IMR-90 (cell line): ENCODE measurements around the gene PKD1. TPM values are rescaled to one million over a fixed set of nuclear protein-coding genes. Genes with fewer than 3 reads are reported as not detected.

Experiments used
- ATAC-seq: fragments of 200-7000 bp; cut with Tn5 transposase; 2 replicates; pipeline ENCODE4 v1.9.1; 2020; ENCODE audit warnings: low read depth, mild to moderate bottlenecking, moderate library complexity
- BruUV-seq: library from RNA; stranded (reverse); fragments of 400-500 nt; replicated peaks from 2 replicates; lab custom pipeline; 2021; lab: Mats Ljungman, UMichigan
- CTCF ChIA-PET: fragments of 300-600 bp; formaldehyde crosslinking; extraction: SDS; loops from one replicate; lab custom pipeline; 2021; ENCODE audit warnings: antibody characterized with exemption; lab: Yijun Ruan, JAX
- POLR2A ChIA-PET: fragments of 300-600 bp; sonication (Branson Sonifier 250); formaldehyde crosslinking; loops from one replicate; lab custom pipeline; 2022; ENCODE audit warnings: antibody characterized with exemption; ENCODE audit not compliant: unreplicated experiment; lab: Charles Lee
- DNase-seq: peaks from one replicate; pipeline ENCODE4 v3.0.0; 2013
- H2AFZ ChIP-seq: replicated peaks from 2 replicates; pipeline ENCODE3; 2013; ENCODE audit warnings: low read length, mild to moderate bottlenecking; ENCODE audit not compliant: poor library complexity
- H2AK5ac ChIP-seq: 2 replicates; pipeline ENCODE4 v1.6.1; 2013; ENCODE audit warnings: low read depth, low read length, inconsistent platforms
- H2AK9ac ChIP-seq: replicated peaks from 2 replicates; pipeline ENCODE3; 2013; ENCODE audit warnings: mild to moderate bottlenecking, low read depth, low read length, moderate library complexity; ENCODE audit not compliant: poor library complexity
- H2BK120ac ChIP-seq: 2 replicates; pipeline ENCODE4 v1.6.1; 2013; ENCODE audit warnings: low read depth, low read length, inconsistent platforms
- H2BK15ac ChIP-seq: 3 replicates; pipeline ENCODE4 v1.6.1; 2013; ENCODE audit warnings: low read depth, low read length, inconsistent platforms
- H2BK20ac ChIP-seq: 2 replicates; pipeline ENCODE4 v1.6.1; 2013; ENCODE audit warnings: low read depth, mild to moderate bottlenecking, inconsistent platforms, low read length, moderate library complexity
- H2BK5ac ChIP-seq: 2 replicates; pipeline ENCODE4 v1.6.1; 2013; ENCODE audit warnings: mild to moderate bottlenecking, low read depth, low read length, inconsistent platforms; ENCODE audit not compliant: poor library complexity, severe bottlenecking
- H3K14ac ChIP-seq: replicated peaks from 2 replicates; pipeline ENCODE4 v1.6.1; 2013; ENCODE audit warnings: low read depth, low read length, inconsistent platforms
- H3K18ac ChIP-seq: 2 replicates; pipeline ENCODE4 v1.6.1; 2013; ENCODE audit warnings: low read depth, low read length, control low read depth
- H3K23ac ChIP-seq: 2 replicates; pipeline ENCODE4 v1.6.1; 2013; ENCODE audit warnings: low read depth, low read length, inconsistent platforms
- H3K27ac ChIP-seq: 2 replicates; pipeline ENCODE4 v1.5.1; 2013; ENCODE audit warnings: mild to moderate bottlenecking, control low read depth, low read length; ENCODE audit not compliant: insufficient read depth
- H3K27me3 ChIP-seq: 2 replicates; pipeline ENCODE4 v1.6.1; 2013; ENCODE audit warnings: low read length; ENCODE audit not compliant: control insufficient read depth, insufficient read depth
- H3K36me3 ChIP-seq: 2 replicates; pipeline ENCODE4 v1.6.1; 2013; ENCODE audit warnings: low read length, mixed read lengths; ENCODE audit not compliant: control insufficient read depth, insufficient read depth
- H3K4ac ChIP-seq: 2 replicates; pipeline ENCODE4 v1.6.1; 2013; ENCODE audit warnings: low read depth, low read length, inconsistent platforms
- H3K4me1 ChIP-seq: 2 replicates; pipeline ENCODE4 v1.6.1; 2013; ENCODE audit warnings: low read length, mixed read lengths; ENCODE audit not compliant: control insufficient read depth, insufficient read depth
- H3K4me2 ChIP-seq: 2 replicates; pipeline ENCODE4 v1.6.1; 2013; ENCODE audit warnings: low read depth, mild to moderate bottlenecking, control low read depth, low read length, moderate library complexity
- H3K4me3 ChIP-seq: 2 replicates; pipeline ENCODE4 v1.5.1; 2013; ENCODE audit warnings: low read depth, mild to moderate bottlenecking, control low read depth, low read length, moderate library complexity; ENCODE audit not compliant: insufficient read depth
- H3K56ac ChIP-seq: 2 replicates; pipeline ENCODE4 v1.6.1; 2013; ENCODE audit warnings: low read length, inconsistent platforms; ENCODE audit not compliant: insufficient read depth; ENCODE audit errors: extremely low read depth
- H3K79me1 ChIP-seq, 2 experiments: 2 replicates each; pipeline ENCODE4 v1.6.1; 2013; ENCODE audit warnings: low read length in 2 of 2, inconsistent platforms in 1 of 2, low read depth in 1 of 2
- H3K9ac ChIP-seq: 2 replicates; pipeline ENCODE4 v1.6.1; 2013; ENCODE audit warnings: low read depth, low read length, control low read depth
- H3K9me1 ChIP-seq: 2 replicates; pipeline ENCODE4 v1.6.1; 2013; ENCODE audit warnings: low read length, inconsistent platforms; ENCODE audit not compliant: insufficient read depth
- H3K9me3 ChIP-seq: 2 replicates; pipeline ENCODE4 v1.6.1; 2013; ENCODE audit warnings: low read length; ENCODE audit not compliant: control insufficient read depth, insufficient read depth
- H4K20me1 ChIP-seq: 2 replicates; pipeline ENCODE4 v1.6.1; 2013; ENCODE audit warnings: low read length, inconsistent platforms; ENCODE audit not compliant: insufficient read depth
- H4K5ac ChIP-seq: 2 replicates; pipeline ENCODE4 v1.6.1; 2013; ENCODE audit warnings: mild to moderate bottlenecking, low read depth, low read length, control low read depth
- H4K8ac ChIP-seq, 2 experiments: 2 replicates each; pipeline ENCODE4 v1.6.1; 2013; ENCODE audit warnings: low read depth in 2 of 2, low read length in 2 of 2, control low read depth in 1 of 2, inconsistent platforms in 1 of 2
- H4K91ac ChIP-seq: 2 replicates; pipeline ENCODE4 v1.6.1; 2013; ENCODE audit warnings: low read depth, low read length, inconsistent platforms; ENCODE audit not compliant: insufficient read depth
- FOS ChIP-seq: fragments of 150-350 bp; IDR thresholded peaks from 2 replicates; pipeline ENCODE4 v1.6.1; 2016; ENCODE audit warnings: low read depth, low read length
- MXI1 ChIP-seq: IDR thresholded peaks from 2 replicates; pipeline ENCODE4 v1.6.1; 2012; ENCODE audit warnings: low read depth, mild to moderate bottlenecking, low read length, moderate library complexity, borderline replicate concordance
- NFE2L2 ChIP-seq: fragments of 150-350 bp; IDR thresholded peaks from 2 replicates; pipeline ENCODE4 v1.6.1; 2016; ENCODE audit warnings: low read depth, mild to moderate bottlenecking, low read length
- RCOR1 ChIP-seq: IDR thresholded peaks from 2 replicates; pipeline ENCODE4 v1.6.1; 2012; ENCODE audit warnings: mild to moderate bottlenecking, low read length, improper control_type of control experiment; ENCODE audit not compliant: insufficient replicate concordance
- WGBS, 2 experiments: methylation state at CpG; one replicate each; pipeline versions ENCODE4 v1.1.5 to v1.1.7; 2013; ENCODE audit warnings: missing lambda C conversion rate in 2 of 2; ENCODE audit not compliant: insufficient read length in 1 of 2; ENCODE audit errors: extremely low coverage in 2 of 2; 5-methylcytosine and 5-hydroxymethylcytosine counted together
- dilution Hi-C: fragments of 300-500 bp; cut with HindIII; formaldehyde crosslinking; loops from one replicate; pipeline ENCODE4 v1.14.3; 2018; ENCODE audit warnings: low sequenced_read_pairs; ENCODE audit not compliant: unreplicated experiment
- in situ Hi-C: fragments of 300-500 bp; cut with MboI; formaldehyde crosslinking; loops from 3 replicates; pipeline ENCODE4 v1.14.3; 2019; ENCODE audit warnings: low sequenced_read_pairs, inconsistent platforms, mixed read lengths
- intact Hi-C: fragments of 100-400 bp; cut with micrococcal nuclease; formaldehyde crosslinking; loops from 2 replicates; pipeline ENCODE4 v1.10.0; 2022
- polyA plus RNA-seq, 3 experiments: library from polyadenylated mRNA; depleted of rRNA; stranded (reverse); fragments of >200 nt; gene quantifications; 2 replicates each; pipeline ENCODE4 v1.2.3, GENCODE V29; 2012; ENCODE audit warnings: low replicate concordance in 1 of 3
- total RNA-seq: library from RNA; depleted of rRNA; stranded (reverse); fragments of >200 nt; gene quantifications from 2 replicates; pipeline ENCODE4 v1.2.3, GENCODE V29; 2012

The PKD1 gene
- total and polyA plus RNA-seq, 2 of the 4 experiments (the other 2 are of a cell fraction): 7.9 to 97.3 TPM

DNA sequence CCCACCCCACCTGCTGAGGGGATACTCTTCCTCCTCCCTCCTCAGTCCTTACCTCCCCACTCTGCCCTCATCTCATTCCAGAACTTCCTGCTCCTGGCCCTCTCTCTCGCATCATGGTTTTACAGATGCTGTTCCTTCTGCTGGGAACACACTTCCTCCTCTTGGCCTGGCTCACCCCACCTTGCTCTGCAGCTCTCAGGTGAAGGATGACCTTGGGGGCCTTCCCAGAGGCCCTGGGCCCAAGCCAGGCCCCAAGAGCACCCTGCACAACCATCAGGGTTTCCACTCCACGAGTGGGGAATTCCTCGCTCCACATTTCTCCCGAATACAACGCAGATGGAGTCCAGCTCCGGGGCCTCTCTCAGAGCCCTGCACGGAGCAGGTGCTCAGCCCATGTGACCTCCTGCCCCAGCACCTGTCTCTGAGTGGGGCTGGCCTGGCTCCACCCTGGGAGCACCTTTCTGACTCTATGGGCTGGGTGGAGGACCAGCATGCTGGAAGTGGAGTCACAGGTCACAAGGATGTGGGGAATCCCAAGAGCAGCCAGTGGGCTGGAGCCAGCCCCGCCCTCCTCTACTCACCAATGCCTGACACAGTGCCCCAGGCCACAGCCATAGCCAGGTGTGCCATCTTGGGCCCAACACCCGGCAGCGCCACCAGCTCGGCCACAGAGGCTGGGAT, 92.6 kb downstream of the PKD1 start:
- dilution Hi-C loops: no loop called here
- in situ Hi-C loops: no loop called here
- WGBS, 2 experiments: 100% methylated on average over 4 of the region's 11 CpGs; no CpG with 5 or more reads in 1 of the 2 experiments

More for the DNA sequence above, 92.6 kb downstream of the PKD1 start:
- H3K79me1 ChIP-seq: peaks cover 16 to 43% of the 10 kb centered on the region in 2 experiments; a peak in 3 of 4 replicates
- ChIA-PET CTCF (no interaction called here), POLR2A (no interaction called here)
- no peak overlapping the region for H3K9ac ChIP-seq
- no peaks in the 10 kb centered on the region for H3K27me3 ChIP-seq
- DNase-seq: no peak
- H3K27ac ChIP-seq: no peak overlapping the region
- no peak overlapping the region for H2BK15ac ChIP-seq
- no peak overlapping the region for H4K5ac ChIP-seq
- no peak overlapping the region for H2BK20ac ChIP-seq
- H3K14ac ChIP-seq: no peak overlapping the region
- no peak for TF ChIP-seq RCOR1
- TF ChIP-seq FOS: no peak
- no peak for TF ChIP-seq MXI1
- TF ChIP-seq NFE2L2: no peak
- H4K8ac ChIP-seq: no peak overlapping the region
- H4K91ac ChIP-seq: no peak overlapping the region
- no TSS peak for BruUV-seq
- no peak overlapping the region for H3K4me3 ChIP-seq
- H3K9me1 ChIP-seq: peaks cover 15% of the 10 kb centered on the region
- H3K9me3 ChIP-seq: no peaks in the 10 kb centered on the region
- H2BK5ac ChIP-seq: no peak overlapping the region
- no peak overlapping the region for H3K56ac ChIP-seq
- H3K4me2 ChIP-seq: no peak overlapping the region
- no peaks in the 10 kb centered on the region; the same call in 1 of the 2 replicates for H4K20me1 ChIP-seq
- no peak overlapping the region for H2BK120ac ChIP-seq
- H2AK5ac ChIP-seq: 0 out of 2 replicates have a peak overlapping the region, but pooled peaks have one; percentile 21
- ATAC-seq: no peak
- no peak overlapping the region for H3K23ac ChIP-seq
- peaks cover 14% of the 10 kb centered on the region; the same call in 1 of the 2 replicates for H3K36me3 ChIP-seq
- peak overlapping the region; percentile 40 for H3K4ac ChIP-seq
- H3K18ac ChIP-seq: no peak overlapping the region
- H2AK9ac ChIP-seq: peak overlapping the region; percentile 50
- intact Hi-C loops: no loop called here
- H2AFZ ChIP-seq: no peak overlapping the region
- peaks cover 36% of the 10 kb centered on the region for H3K4me1 ChIP-seq
